GM19023 (cell line): Measurements from ENCODE around the gene CHID1.

ENCODE experiments used
- ATAC-seq: cut with Tn5 transposase; IDR thresholded peaks from one replicate; pipeline ENCODE4 v1.9.1; 2021; ENCODE audit warnings: mild to moderate bottlenecking, moderate library complexity; ENCODE audit not compliant: unreplicated experiment

Gene CHID1

DNA sequence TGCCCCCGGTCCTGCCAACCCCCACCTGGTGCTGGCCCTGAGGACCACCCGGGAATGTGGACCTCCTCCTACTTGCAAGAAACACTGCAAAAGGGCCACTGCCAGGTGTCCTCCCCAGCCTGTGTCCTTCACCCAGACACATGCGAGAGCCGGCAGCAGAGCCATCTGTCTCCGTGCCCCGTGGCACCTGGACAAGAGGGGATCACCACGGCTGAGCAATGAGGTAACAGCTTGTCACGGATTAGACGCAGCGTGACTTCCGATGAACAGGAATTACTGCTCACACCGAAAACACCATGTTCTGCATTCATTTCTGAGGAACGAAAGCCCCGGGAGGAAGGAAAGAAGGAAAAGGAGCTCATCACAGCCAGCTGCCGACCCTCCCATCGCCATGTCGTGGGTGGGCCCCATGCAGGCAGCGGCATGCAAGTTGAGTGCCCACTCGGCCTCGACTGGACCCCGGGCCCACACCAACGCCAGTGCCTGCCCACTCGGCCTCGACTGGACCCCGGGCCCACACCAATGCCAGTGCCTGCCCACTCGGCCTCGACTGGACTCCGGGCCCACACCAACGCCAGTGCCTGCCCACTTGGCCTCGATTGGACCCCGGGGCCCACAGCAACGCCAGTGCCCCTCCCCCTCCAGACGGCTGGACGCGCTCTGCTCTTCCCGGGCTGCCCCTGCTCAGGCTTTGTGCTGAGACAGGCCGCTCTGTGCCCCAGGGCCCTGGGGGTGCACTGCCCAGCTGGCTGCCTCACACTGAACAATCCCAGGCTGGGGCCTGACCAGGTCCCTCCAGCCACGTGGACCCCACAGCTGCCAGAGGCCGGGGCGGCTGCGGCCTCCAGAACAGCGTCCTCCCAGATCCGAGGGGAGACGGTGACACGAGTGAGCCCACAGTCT lies 22.0 kb downstream of the CHID1 start:
- no peak for ATAC-seq

GRCh38 chr11:887589-887988 lies 23.0 kb downstream of the CHID1 start:
- ATAC-seq, result no peak

- ATAC-seq, result no peak
Observed at GRCh38 chr11:886568-886967, 24.0 kb downstream of the CHID1 start.

- no peak for ATAC-seq
Observed at GRCh38 chr11:884578-885070, 26.0 kb downstream of the CHID1 start.

- no peak for ATAC-seq
Observed at GRCh38 chr11:883527-883926, 27.1 kb downstream of the CHID1 start.

GRCh38 chr11:882596-882995 lies 28.0 kb downstream of the CHID1 start:
- ATAC-seq, result no peak

- no peak for ATAC-seq
Observed at GRCh38 chr11:880447-880846, 30.2 kb downstream of the CHID1 start.

DNA sequence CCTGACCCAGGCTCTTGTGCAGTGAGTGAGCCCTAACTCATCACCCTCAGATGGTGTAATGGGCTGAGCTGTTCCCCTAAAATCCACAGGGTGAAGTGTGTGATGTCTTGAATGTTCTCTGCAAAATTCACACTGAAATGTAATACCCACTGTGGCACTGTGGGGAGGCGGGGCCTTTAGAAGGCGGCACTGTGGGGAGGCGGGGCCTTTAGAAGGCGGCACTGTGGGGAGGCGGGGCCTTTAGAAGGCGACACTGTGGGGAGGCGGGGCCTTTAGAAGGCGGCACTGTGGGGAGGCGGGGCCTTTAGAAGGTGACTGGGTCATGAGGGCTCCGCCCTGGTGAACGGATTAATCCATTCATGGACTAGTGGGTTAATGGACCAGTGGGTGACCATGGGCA lies 33.0 kb downstream of the CHID1 start:
- no peak for ATAC-seq

- ATAC-seq, result no peak
Observed at GRCh38 chr11:876545-876944, 34.1 kb downstream of the CHID1 start.

DNA sequence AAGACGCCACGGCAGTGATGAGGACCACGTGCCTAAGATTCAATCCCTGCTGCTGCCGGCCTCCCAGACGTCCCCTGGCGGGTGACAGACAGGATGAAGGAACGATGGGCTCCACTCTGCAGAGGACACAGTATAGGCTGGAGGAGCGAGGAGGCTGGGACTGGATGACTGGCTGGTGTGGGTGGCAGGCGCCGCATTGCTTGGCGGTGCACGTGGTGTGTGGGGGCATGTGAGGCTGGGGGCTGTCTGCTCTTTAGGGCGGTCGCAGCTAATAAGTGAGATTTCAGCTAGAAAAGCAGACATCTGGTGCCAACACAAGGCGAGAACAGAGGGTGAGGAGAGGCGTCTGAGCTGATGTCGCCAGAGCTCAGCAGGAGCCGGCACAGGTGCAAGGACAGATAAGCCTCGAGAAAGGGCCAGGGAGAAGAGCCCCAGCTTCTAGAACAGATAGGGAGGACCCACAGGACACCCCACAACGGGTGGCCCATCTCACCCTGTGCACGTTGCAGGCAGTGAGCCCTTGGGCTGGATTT lies 34.8 kb downstream of the CHID1 start:
- no peak for ATAC-seq

- no peak for ATAC-seq
Observed at GRCh38 chr11:875203-875602, 35.4 kb downstream of the CHID1 start.

- no peak for ATAC-seq
Observed at GRCh38 chr11:873706-874105, 36.9 kb downstream of the CHID1 start.

- no peak for ATAC-seq
Observed at GRCh38 chr11:872799-873198, 37.8 kb downstream of the CHID1 start.

DNA sequence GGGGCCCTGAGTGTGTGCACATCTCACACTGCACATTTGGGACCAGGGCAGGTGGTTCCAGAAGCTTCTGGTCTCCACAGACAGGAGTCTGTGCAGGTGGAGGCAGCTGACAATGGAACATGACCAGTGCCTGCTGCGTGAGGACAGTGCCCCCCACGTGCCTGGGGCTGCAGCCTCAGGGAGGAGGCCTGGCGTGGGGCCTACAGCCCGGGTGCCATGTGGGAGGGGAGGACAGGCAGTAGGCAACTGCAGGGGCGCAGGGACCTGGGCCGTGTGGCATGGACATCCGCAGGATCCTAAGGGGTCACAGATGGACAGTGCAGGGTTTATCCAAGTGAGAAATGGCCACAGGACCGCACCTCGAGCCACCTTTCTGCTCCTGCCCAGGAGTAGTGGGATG lies 39.1 kb downstream of the CHID1 start:
- ATAC-seq, result no peak

DNA sequence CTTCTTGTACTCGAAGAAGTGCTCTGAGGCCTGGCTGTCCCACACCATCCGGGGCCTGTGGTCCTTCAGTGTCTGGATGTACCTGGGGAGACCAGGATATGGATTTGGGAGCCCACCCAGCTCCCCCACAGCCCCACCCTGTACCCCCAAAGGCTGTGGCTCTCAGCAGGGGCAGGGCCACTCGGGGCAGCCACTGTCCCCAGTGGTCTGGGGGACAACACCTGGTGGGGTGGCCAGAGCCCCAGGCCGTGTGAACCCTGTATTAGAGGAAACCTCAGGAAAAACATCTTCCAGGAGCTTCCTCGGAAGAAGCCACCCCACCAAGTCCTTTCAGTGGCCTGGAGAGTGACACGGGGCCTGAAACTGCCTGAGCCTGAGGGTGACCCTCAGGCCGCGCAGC lies 40.2 kb downstream of the CHID1 start:
- ATAC-seq, result no peak

DNA sequence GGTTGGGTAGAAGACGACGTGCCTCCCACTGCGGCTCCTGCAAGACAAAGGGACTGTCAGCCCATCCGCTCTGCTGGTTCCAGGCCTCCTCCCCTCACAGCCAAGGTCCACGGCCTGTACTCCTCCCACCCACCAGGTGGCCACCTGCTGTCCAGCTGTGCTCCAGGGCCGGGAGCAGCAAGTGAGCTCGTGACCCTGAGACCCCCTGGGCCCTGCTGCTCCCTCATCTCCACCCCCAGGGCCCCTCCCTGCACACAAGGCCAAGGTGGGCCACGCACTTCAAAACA lies 40.5 kb downstream of the CHID1 start:
- no peak for ATAC-seq

- no peak for ATAC-seq
Observed at GRCh38 chr11:869399-870126, 41.0 kb downstream of the CHID1 start.

DNA sequence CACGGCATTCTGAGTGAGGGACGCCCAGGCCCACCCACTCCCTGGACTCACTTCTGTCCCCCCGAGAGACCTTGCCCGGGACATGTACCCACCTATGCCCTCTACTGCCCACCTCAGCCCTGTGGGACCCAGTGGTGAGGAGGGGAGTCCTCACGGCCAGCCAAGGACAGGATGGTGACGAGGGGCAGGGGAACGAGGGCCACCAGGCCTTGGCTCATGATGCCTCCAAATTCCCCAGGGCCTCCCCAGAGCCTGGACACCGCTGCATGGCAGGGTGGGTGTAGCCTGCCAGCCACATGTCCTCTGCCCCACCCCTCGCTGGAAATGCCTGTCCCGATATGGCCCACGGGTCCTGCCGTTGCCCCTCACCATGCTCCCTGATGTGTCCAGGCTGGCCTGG lies 41.8 kb downstream of the CHID1 start:
- no peak for ATAC-seq

- ATAC-seq, result no peak
Observed at GRCh38 chr11:868394-868793, 42.2 kb downstream of the CHID1 start.

DNA sequence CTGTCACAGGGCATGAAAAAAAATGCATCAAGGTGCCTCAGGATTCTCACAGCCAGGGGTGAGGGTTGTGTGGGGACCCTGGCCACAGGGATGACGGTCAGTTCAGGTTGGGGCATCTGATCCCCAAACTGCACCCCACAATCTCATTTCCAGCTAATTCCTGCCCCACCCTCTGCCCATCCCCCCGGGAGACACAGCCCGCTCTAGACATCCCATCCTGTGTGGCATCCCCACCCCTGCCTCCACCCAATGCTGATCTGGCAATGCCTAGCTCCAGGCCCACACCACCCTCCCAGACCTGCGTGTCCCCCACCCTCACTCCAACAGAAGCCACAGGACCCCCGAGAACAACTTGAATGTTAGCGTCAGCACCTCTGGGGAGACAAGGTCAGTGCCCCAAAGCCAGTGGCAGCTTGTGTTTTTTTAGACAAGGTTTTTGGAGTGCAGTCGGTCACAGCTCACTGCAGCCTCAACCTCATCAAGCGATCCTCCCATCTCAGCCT lies 42.7 kb downstream of the CHID1 start:
- ATAC-seq, result no peak

DNA sequence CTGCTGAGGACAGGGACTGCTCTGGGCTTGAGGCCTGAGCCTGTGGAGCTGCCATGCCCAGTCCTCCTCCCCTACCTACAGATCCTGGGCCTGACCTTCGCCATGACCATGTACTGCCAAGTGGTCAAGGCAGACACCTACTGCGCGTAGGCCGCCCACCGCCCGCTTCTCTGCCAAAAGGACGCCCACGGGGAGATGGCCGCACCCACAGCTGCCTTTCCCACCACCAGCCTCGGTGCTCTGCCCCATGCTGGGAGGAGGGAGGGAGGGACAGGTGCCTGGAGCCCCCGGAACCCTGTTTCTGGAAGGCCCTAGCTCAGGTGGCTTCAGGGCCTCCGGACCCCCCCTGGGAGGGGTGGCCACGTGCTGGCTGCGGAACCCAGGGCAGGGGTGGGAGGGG lies 44.1 kb downstream of the CHID1 start:
- ATAC-seq, result no peak
